ENCODE measurements around the gene SMYD3. TPM values are rescaled to one million over a fixed set of nuclear protein-coding genes. Genes with fewer than 3 reads are reported as not detected.

The SMYD3 gene
- total RNA-seq, 1 experiment from 2014 or later, result 29.6 TPM

DNA sequence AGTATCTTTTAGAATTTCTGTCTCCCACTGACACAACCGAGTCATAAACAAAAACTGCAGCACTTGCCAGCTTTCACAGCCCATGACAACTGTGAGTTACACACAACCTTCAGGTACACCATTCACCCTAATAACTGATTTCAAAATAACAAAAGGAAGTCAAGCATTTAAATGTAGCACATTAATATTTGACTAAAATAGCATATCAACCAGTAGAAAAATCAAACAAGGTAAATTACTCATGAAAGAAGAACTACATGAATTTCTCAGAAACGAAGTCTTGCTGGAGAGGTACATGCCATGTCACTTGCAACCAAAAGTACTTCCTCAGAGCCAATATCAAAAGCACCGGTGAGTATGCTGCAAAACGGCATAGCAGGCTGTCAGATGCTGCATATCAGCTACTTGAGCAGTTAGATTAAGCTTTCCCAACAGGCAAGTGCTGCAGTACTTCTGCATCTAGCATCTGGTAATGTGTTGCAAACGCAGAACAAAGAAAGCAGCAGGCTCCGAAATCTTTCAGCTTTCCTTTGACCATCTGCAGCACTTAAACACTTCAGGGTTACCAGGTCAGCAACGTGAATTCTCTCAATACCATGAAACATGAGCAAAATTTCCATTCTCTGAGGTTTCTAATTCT, 223.2 kb downstream of the SMYD3 start:
- Histone ChIP-seq H3K9me2 (ENCODE audit: insufficient read depth) (no peaks in the 10 kb centered on the region), H3K27me3 (ENCODE audit: insufficient read depth, low read depth) (no peaks in the 10 kb centered on the region), H3K79me2 (ENCODE audit: low read depth) (no peaks in the 10 kb centered on the region), H3K4me3 (no peak overlapping the region), H3K36me3 (ENCODE audit: low read depth) (no peaks in the 10 kb centered on the region), H3K4me1 (replicated peaks; ENCODE audit: insufficient read depth) (no peaks in the 10 kb centered on the region), H3K4me2 (no peak overlapping the region), H2AFZ (no peak overlapping the region), H3K27ac (no peak overlapping the region), H4K20me1 (ENCODE audit: insufficient read depth) (no peaks in the 10 kb centered on the region), H3K9me3 (ENCODE audit: insufficient read depth, low read depth) (no peaks in the 10 kb centered on the region), H3F3A (ENCODE audit: insufficient read depth, low read depth) (no peaks in the 10 kb centered on the region)
- POLR2A ChIA-PET (ENCODE audit: unreplicated experiment), result no interaction called here
- no TSS peak for BruUV-seq (replicated peaks)
- DNase-seq, result no peak
- CTCF ChIA-PET, result no interaction called here
- intact Hi-C loops (cut with micrococcal nuclease; ENCODE audit: unreplicated experiment), result no loop called here
- TF ChIP-seq, protein P1, sequence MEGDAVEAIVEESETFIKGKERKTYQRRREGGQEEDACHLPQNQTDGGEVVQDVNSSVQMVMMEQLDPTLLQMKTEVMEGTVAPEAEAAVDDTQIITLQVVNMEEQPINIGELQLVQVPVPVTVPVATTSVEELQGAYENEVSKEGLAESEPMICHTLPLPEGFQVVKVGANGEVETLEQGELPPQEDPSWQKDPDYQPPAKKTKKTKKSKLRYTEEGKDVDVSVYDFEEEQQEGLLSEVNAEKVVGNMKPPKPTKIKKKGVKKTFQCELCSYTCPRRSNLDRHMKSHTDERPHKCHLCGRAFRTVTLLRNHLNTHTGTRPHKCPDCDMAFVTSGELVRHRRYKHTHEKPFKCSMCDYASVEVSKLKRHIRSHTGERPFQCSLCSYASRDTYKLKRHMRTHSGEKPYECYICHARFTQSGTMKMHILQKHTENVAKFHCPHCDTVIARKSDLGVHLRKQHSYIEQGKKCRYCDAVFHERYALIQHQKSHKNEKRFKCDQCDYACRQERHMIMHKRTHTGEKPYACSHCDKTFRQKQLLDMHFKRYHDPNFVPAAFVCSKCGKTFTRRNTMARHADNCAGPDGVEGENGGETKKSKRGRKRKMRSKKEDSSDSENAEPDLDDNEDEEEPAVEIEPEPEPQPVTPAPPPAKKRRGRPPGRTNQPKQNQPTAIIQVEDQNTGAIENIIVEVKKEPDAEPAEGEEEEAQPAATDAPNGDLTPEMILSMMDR (conservative IDR thresholded peaks at IDR 0.05), result no peak
- TF ChIP-seq EZH2 (IDR thresholded peaks at IDR 0.05; ENCODE audit: low read depth), result no peak

DNA sequence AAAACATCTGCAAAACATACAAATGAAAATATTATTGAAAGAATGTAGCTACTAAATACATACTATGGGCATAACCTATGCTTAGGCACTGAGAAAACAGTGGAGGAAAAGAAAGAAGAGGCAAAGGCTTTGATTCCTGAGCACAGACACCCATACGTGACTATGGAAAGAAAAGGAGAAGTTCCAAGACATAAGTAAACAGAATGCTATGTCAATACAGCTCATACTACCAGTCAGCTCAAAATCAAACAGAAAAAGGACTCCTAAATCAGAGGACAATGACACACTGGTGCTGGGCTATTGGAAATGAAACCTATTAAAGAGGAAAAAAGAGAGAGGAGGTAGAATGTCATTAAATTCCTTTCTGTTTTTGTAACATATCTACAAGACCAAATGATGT, 225.4 kb downstream of the SMYD3 start:
- Histone ChIP-seq H3K9me2 (ENCODE audit: insufficient read depth) (no peaks in the 10 kb centered on the region), H3K27me3 (ENCODE audit: insufficient read depth, low read depth) (no peaks in the 10 kb centered on the region), H2AFZ (no peak overlapping the region), H3K79me2 (ENCODE audit: low read depth) (no peaks in the 10 kb centered on the region), H3K4me2 (no peak overlapping the region), H3K4me1 (replicated peaks; ENCODE audit: insufficient read depth) (no peaks in the 10 kb centered on the region), H3K27ac (no peak overlapping the region), H3K4me3 (no peak overlapping the region), H4K20me1 (ENCODE audit: insufficient read depth) (no peaks in the 10 kb centered on the region), H3K36me3 (ENCODE audit: low read depth) (no peaks in the 10 kb centered on the region), H3K9me3 (ENCODE audit: insufficient read depth, low read depth) (no peaks in the 10 kb centered on the region), H3F3A (ENCODE audit: insufficient read depth, low read depth) (no peaks in the 10 kb centered on the region)
- TF ChIP-seq EZH2 (IDR thresholded peaks at IDR 0.05; ENCODE audit: low read depth), result no peak
- TF ChIP-seq, protein P1 (conservative IDR thresholded peaks at IDR 0.05), result no peak
- intact Hi-C loops (cut with micrococcal nuclease; ENCODE audit: unreplicated experiment), result loop anchor here (2.0 kb wide), 1 partner anchor 269 kb away; no protein-coding TSS in a partner anchor
- CTCF ChIA-PET, result no interaction called here
- BruUV-seq (replicated peaks), result no TSS peak
- POLR2A ChIA-PET (ENCODE audit: unreplicated experiment), result no interaction called here
- DNase-seq, result no peak

DNA sequence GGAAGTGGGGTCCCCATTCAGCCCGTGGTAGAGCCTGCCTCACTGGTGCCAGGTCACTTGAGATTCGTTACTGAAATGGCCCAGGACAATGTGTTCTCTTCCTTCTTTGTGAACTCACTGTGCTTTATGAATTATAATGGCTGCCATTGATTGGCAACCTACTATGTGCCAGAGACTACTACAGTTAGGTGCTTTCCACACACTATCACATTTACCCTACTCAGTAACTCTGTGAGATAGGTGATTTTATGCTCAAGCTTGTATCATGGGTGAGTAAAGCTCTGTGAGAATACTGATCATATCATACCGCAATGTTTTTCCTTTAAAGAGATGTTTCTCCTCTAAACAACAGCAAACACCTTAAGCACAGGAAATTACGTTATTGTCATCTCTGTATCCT, 225.9 kb downstream of the SMYD3 start:
- no peak overlapping the region for H3K4me3 ChIP-seq
- H3K9me2 ChIP-seq (ENCODE audit: insufficient read depth), result no peaks in the 10 kb centered on the region
- ChIA-PET CTCF (no interaction called here), POLR2A (ENCODE audit: unreplicated experiment) (no interaction called here)
- no peaks in the 10 kb centered on the region for H3K9me3 ChIP-seq (ENCODE audit: insufficient read depth, low read depth)
- no peak overlapping the region for H3K4me2 ChIP-seq
- intact Hi-C loops (cut with micrococcal nuclease; ENCODE audit: unreplicated experiment), result loop anchor here (2.0 kb wide), 1 partner anchor 268 kb away; no protein-coding TSS in a partner anchor
- no peak overlapping the region for H2AFZ ChIP-seq
- no peaks in the 10 kb centered on the region for H4K20me1 ChIP-seq (ENCODE audit: insufficient read depth)
- TF ChIP-seq EZH2 (IDR thresholded peaks at IDR 0.05; ENCODE audit: low read depth), result no peak
- TF ChIP-seq, protein P1 (conservative IDR thresholded peaks at IDR 0.05), result no peak
- no peaks in the 10 kb centered on the region for H3K36me3 ChIP-seq (ENCODE audit: low read depth)
- no peaks in the 10 kb centered on the region for H3K4me1 ChIP-seq (replicated peaks; ENCODE audit: insufficient read depth)
- H3K27me3 ChIP-seq (ENCODE audit: insufficient read depth, low read depth), result no peaks in the 10 kb centered on the region
- H3F3A ChIP-seq (ENCODE audit: insufficient read depth, low read depth), result no peaks in the 10 kb centered on the region
- no TSS peak for BruUV-seq (replicated peaks)
- no peaks in the 10 kb centered on the region for H3K79me2 ChIP-seq (ENCODE audit: low read depth)
- H3K27ac ChIP-seq, result no peak overlapping the region
- DNase-seq, result no peak
